Stimulated activated CD4-positive, alpha-beta T cell treated with anti-CD3 and anti-CD28 coated beads, Interleukin-1b, Interleukin-23, amount 100 ng/mL, for 48 hours (primary cell): Measurements from ENCODE around the gene FCSK.

Experiments
- DNase-seq: peaks from one replicate; pipeline ENCODE4 v3.0.0-alpha.2; 2020

Gene FCSK

DNA sequence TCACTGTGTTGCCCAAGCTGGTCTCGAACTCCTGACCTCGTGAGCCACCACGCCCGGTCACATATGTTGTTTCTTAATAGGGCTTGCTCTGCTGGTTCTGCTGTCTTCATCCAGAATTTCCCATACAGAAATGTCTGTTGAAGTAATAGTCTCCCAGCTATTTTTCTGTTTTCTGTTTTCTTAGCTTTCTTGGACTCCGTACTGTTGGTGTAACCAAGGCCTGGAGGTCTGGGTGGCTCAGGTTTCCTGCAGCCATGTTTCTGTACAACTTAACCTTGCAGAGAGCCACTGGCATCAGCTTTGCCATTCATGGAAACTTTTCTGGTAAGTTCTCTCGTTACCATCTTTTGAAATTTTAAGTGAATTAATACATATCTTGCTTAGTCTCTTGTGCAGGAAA lies 72.0 kb downstream of the FCSK start:
- no peak for DNase-seq

DNA sequence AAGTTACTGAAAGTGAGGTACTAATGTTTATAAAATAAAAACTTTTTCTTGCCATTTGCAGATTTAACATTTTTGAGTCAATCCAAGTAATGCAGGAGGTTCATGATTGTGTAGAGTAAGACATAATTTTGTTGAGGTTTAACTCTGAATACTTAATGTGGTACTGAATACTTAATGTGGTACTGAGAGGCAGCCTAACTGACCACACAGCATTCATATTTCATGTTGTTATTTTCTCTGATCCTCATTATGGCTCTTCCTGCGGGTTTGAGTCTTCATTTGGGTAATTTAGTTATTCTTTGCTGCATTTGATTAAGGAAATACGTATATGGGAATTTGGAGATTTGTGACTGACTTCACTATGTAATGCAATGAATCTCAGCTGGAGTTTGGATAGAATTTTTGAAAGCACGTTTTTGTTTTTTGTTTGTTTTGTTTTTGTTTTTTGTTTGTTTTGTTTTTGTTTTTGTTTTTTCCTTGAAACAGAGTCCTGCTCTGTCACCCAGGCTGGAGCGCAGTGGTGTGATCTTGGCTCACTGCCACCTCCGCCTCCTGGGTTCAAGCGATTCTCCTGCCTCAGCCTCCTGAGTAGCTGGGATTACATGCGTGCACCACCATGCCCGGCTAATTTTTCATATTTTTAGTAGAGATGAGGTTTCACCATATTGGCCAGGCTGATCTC lies 73.1 kb downstream of the FCSK start:
- DNase-seq: no peak

DNA sequence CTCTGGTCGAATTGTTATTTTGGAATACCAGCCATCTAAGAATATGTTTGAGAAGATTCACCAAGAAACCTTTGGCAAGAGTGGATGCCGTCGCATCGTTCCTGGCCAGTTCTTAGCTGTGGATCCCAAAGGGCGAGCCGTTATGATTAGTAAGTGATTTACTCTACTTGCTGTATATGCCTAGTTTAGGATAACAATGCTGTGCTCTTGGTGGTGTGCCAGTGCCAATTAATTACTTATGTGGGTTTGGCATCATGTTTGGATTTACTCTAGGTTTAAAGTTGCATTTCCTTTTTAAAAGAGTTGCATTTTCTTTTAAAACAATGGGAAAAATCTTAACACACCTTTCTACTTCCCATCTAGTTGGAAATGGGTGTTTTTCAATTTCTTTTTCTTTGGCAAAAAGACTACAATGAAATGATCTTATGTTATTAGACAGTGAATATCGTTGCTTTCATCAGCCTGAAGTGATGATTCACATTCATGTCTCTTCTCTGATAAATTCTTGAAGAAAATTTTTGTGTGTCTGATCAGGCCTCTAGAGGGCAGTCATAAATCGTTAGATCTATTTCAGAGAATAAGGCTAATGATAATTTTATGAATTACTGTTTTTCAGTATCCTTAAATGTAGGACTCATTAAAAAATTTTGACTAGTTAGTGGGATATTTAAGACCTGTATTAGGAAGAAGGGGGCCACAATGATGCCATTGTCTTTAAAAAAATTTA lies 74.8 kb downstream of the FCSK start:
- DNase-seq: no peak
